Caco-2 (cell line): ENCODE data around the gene FRMD4A. TPM values are rescaled to one million over a fixed set of nuclear protein-coding genes. Genes with fewer than 3 reads are reported as not detected.

ENCODE experiments used
- BruUV-seq: library from RNA; stranded (reverse); fragments of 400-500 nt; replicated peaks from 2 replicates; lab custom pipeline; 2021; lab: Mats Ljungman, UMichigan
- CTCF ChIA-PET: fragments of 300-600 bp; sonication (Branson Sonifier 250); formaldehyde crosslinking; loops from one replicate; lab custom pipeline; 2022; ENCODE audit warnings: antibody characterized with exemption; lab: Charles Lee
- POLR2A ChIA-PET: fragments of 300-600 bp; sonication (Branson Sonifier 250); formaldehyde crosslinking; loops from one replicate; lab custom pipeline; 2022; ENCODE audit warnings: antibody characterized with exemption; lab: Charles Lee
- DNase-seq, 2 experiments: peaks; one replicate each; pipeline versions ENCODE4 v3.0.0 to v3.0.0-alpha.2; 2020 to 2022
- H3K27me3 ChIP-seq: replicated peaks from 2 replicates; pipeline ENCODE4 v1.6.0; 2011; ENCODE audit warnings: low read length; ENCODE audit not compliant: control insufficient read depth, insufficient read depth
- H3K36me3 ChIP-seq: 2 replicates; pipeline ENCODE4 v1.5.1; 2011; ENCODE audit warnings: low read length; ENCODE audit not compliant: control insufficient read depth, insufficient read depth
- H3K4me1 ChIP-seq: fragments of 250-450 bp; sonication (Bioruptor Pico); 2 replicates; pipeline ENCODE4 v1.5.1; 2020; ENCODE audit warnings: mild to moderate bottlenecking
- H3K4me3 ChIP-seq: 2 replicates; pipeline ENCODE4 v1.5.1; 2011; ENCODE audit warnings: low read depth, mild to moderate bottlenecking, control low read depth, low read length
- H3K9me3 ChIP-seq: fragments of 250-450 bp; sonication (Bioruptor Pico); 2 replicates; pipeline ENCODE4 v1.5.1; 2020; ENCODE audit warnings: mild to moderate bottlenecking, moderate library complexity
- H3K27ac Mint-ChIP-seq: one replicate; pipeline ENCODE4 v1.8.0; 2022; ENCODE audit warnings: mixed read lengths; ENCODE audit not compliant: unreplicated experiment
- H3K27me3 Mint-ChIP-seq: one replicate; pipeline ENCODE4 v1.8.0; 2022; ENCODE audit warnings: mixed read lengths; ENCODE audit not compliant: insufficient read depth, unreplicated experiment
- H3K36me3 Mint-ChIP-seq: one replicate; pipeline ENCODE4 v1.8.0; 2022; ENCODE audit warnings: mild to moderate bottlenecking, mixed read lengths; ENCODE audit not compliant: insufficient read depth, unreplicated experiment
- H3K4me1 Mint-ChIP-seq: one replicate; pipeline ENCODE4 v1.8.0; 2022; ENCODE audit warnings: low read depth, mixed read lengths; ENCODE audit not compliant: unreplicated experiment
- H3K4me3 Mint-ChIP-seq: one replicate; pipeline ENCODE4 v1.8.0; 2022; ENCODE audit warnings: mild to moderate bottlenecking, moderate library complexity, mixed read lengths; ENCODE audit not compliant: unreplicated experiment
- H3K9me3 Mint-ChIP-seq: one replicate; pipeline ENCODE4 v1.8.0; 2022; ENCODE audit warnings: mixed read lengths; ENCODE audit not compliant: unreplicated experiment
- intact Hi-C: fragments of 100-400 bp; cut with micrococcal nuclease; formaldehyde crosslinking; loops from one replicate; pipeline ENCODE4 v1.10.0; 2022; ENCODE audit not compliant: unreplicated experiment
- total RNA-seq: library from RNA; stranded (reverse); gene quantifications from 2 replicates; pipeline ENCODE4 v1.2.3, GENCODE V29; 2022
- TF ChIP-seq, protein P1 (sequence below), 2 experiments: fragments of 200-600 bp in 1 of 2; IDR thresholded peaks; 1 replicate in 1 of 2; 2 replicates in 1 of 2; pipeline versions ENCODE4 v1.5.1 to v1.8.0; 2011 to 2022; ENCODE audit warnings: antibody characterized with exemption in 1 of 2, control low read depth in 1 of 2, inconsistent platforms in 1 of 2, low read depth in 1 of 2, low read length in 1 of 2, mild to moderate bottlenecking in 1 of 2, moderate library complexity in 1 of 2; ENCODE audit not compliant: insufficient read depth in 1 of 2, severe bottlenecking in 1 of 2, unreplicated experiment in 1 of 2

FRMD4A gene
- total RNA-seq, 1 experiment from 2014 or later, result 52.1 TPM

DNA sequence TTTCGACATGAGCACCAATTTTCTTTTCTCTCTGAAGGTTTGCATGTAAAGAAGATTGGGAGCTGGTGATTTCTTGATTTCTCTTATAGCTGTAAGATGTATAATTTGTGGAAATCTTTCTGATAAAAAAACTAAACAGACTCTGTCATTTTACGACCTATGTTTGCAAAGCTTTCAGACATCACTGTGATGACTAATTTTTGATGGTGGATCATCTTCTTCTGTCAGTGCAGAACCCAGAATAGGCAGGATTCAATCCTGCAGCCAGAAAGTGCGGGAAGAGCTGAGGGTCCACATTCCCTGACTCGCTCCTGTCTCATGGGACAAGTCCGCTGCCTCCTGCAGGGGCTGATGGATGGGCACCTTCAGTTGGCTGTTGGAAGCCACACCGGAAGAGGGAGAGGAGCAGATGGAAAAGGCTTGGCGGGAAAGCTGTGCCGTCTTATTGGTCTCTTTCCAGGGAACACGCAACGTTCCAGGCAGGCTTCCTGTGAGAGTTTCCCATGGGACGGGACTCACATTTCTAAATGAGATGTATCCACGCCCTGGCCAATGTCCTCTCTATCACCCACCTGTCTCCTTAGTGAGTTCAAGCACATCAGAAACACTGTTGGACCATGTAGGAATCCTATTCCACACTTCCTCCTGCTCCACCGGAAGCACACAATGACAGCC, 557.1 kb downstream of the FRMD4A start:
- Mint-ChIP-seq H3K9me3 (peaks cover 25% of the 10 kb centered on the region), H3K4me1 (peaks cover 20% of the 10 kb centered on the region), H3K27ac (peak overlapping the region; percentile 5), H3K4me3 (no peak overlapping the region), H3K27me3 (no peaks in the 10 kb centered on the region), H3K36me3 (peaks cover 12% of the 10 kb centered on the region)
- BruUV-seq, result no TSS peak
- intact Hi-C loops, result loop anchor here (1.0 kb wide), 2 partner anchors 8 to 113 kb away; no protein-coding TSS in a partner anchor
- no peak overlapping the region for H3K4me3 ChIP-seq
- POLR2A ChIA-PET, result no interaction called here
- DNase-seq, result no peak
- CTCF ChIA-PET, result interaction anchor here (0.7 kb wide), 1 partner anchor 16 kb away, joined by 3 read pairs; no protein-coding TSS in a partner anchor
- H3K36me3 ChIP-seq, result no peaks in the 10 kb centered on the region
- H3K4me1 ChIP-seq, result peaks cover 19% of the 10 kb centered on the region
- H3K27me3 ChIP-seq, result no peaks in the 10 kb centered on the region
- TF ChIP-seq, protein P1, sequence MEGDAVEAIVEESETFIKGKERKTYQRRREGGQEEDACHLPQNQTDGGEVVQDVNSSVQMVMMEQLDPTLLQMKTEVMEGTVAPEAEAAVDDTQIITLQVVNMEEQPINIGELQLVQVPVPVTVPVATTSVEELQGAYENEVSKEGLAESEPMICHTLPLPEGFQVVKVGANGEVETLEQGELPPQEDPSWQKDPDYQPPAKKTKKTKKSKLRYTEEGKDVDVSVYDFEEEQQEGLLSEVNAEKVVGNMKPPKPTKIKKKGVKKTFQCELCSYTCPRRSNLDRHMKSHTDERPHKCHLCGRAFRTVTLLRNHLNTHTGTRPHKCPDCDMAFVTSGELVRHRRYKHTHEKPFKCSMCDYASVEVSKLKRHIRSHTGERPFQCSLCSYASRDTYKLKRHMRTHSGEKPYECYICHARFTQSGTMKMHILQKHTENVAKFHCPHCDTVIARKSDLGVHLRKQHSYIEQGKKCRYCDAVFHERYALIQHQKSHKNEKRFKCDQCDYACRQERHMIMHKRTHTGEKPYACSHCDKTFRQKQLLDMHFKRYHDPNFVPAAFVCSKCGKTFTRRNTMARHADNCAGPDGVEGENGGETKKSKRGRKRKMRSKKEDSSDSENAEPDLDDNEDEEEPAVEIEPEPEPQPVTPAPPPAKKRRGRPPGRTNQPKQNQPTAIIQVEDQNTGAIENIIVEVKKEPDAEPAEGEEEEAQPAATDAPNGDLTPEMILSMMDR (IDR thresholded peaks at IDR 0.05; ENCODE audit: insufficient read depth in 1 of 2, low read depth in 1 of 2, low read length in 1 of 2, severe bottlenecking in 1 of 2, unreplicated experiment in 1 of 2), result no peak
- peaks cover 4% of the 10 kb centered on the region; the same call in 1 of the 2 replicates for H3K9me3 ChIP-seq

DNA sequence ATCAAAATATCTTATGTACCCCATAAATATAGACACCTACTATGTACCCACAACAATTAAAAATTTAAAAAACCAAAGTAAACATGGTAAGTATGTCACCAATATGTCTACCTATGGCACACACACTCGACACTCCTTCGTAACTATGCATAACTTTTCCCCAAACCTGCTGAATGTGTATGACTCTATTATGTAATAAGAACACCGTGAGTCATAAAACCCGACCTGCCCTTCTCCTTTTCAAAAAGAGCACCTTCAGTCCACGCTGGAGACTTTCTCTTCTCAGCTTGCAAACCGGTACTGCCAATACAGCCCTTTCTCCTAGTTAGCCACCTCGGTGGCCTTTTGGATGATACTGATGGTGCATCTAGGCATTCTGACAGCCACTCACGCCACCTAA, 557.7 kb downstream of the FRMD4A start:
- Mint-ChIP-seq H3K27ac (peak overlapping the region; percentile 5), H3K4me1 (peaks cover 22% of the 10 kb centered on the region), H3K27me3 (no peaks in the 10 kb centered on the region), H3K4me3 (no peak overlapping the region), H3K36me3 (peaks cover 11% of the 10 kb centered on the region), H3K9me3 (peaks cover 25% of the 10 kb centered on the region)
- TF ChIP-seq, protein P1 (IDR thresholded peaks at IDR 0.05; ENCODE audit: insufficient read depth in 1 of 2, low read depth in 1 of 2, low read length in 1 of 2, severe bottlenecking in 1 of 2, unreplicated experiment in 1 of 2), result no peak
- intact Hi-C loops, result loop anchor here (1.0 kb wide), 2 partner anchors 8 to 113 kb away; no protein-coding TSS in a partner anchor
- DNase-seq, result no peak
- Histone ChIP-seq H3K36me3 (no peaks in the 10 kb centered on the region), H3K4me1 (peaks cover 22% of the 10 kb centered on the region), H3K9me3 (peaks cover 4% of the 10 kb centered on the region; the same call in 1 of the 2 replicates), H3K4me3 (no peak overlapping the region), H3K27me3 (no peaks in the 10 kb centered on the region)
- POLR2A ChIA-PET, result no interaction called here
- CTCF ChIA-PET, result interaction anchor here (0.7 kb wide), 1 partner anchor 16 kb away, joined by 3 read pairs; no protein-coding TSS in a partner anchor
- no TSS peak for BruUV-seq

DNA sequence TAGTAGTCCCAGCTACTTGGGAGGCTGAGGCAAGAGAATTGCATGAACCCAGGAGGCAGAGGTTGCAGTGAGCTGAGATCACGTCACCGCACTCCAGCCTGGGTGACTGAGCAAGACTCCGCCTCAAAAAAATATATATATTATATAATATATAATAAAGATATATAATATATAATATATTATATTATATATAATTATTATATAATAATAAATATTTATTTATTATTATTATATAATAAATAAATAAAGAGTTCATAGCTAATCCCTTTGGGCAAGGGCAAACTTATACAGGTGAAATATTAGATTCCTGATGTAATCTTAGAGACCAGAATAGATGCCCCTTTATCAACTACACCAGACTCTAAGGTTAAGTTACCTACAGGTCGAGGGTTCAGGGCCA, 558.7 kb downstream of the FRMD4A start:
- Mint-ChIP-seq H3K27me3 (no peaks in the 10 kb centered on the region), H3K4me1 (peaks cover 32% of the 10 kb centered on the region), H3K27ac (no peak overlapping the region), H3K9me3 (peaks cover 25% of the 10 kb centered on the region), H3K36me3 (peaks cover 14% of the 10 kb centered on the region), H3K4me3 (no peak overlapping the region)
- H3K9me3 ChIP-seq, result peaks cover 4% of the 10 kb centered on the region; the same call in 1 of the 2 replicates
- no peaks in the 10 kb centered on the region for H3K27me3 ChIP-seq
- no peak for DNase-seq
- intact Hi-C loops, result no loop called here
- peaks cover 30% of the 10 kb centered on the region for H3K4me1 ChIP-seq
- no peak overlapping the region for H3K4me3 ChIP-seq
- ChIA-PET POLR2A (no interaction called here), CTCF (interaction anchor here (0.6 to 0.8 kb wide), 2 partner anchors 109 to 112 kb away, joined by 4 read pairs; no protein-coding TSS in a partner anchor)
- no TSS peak for BruUV-seq
- H3K36me3 ChIP-seq, result no peaks in the 10 kb centered on the region
- TF ChIP-seq, protein P1 (IDR thresholded peaks at IDR 0.05; ENCODE audit: insufficient read depth in 1 of 2, low read depth in 1 of 2, low read length in 1 of 2, severe bottlenecking in 1 of 2, unreplicated experiment in 1 of 2), result no peak
